DMS114 treated with DMSO at 0.1 percent for 48 hours (cell line): Measurements from ENCODE around the gene SNCAIP.
A peak's percentile ranks its signal among the peaks of the same experiment; 100 is the strongest.

ENCODE experiments used
- DNase-seq: peaks from one replicate; lab custom pipeline; 2025; ENCODE audit not compliant: unreplicated experiment; lab: John Stamatoyannopoulos, UW

The SNCAIP gene

DNA sequence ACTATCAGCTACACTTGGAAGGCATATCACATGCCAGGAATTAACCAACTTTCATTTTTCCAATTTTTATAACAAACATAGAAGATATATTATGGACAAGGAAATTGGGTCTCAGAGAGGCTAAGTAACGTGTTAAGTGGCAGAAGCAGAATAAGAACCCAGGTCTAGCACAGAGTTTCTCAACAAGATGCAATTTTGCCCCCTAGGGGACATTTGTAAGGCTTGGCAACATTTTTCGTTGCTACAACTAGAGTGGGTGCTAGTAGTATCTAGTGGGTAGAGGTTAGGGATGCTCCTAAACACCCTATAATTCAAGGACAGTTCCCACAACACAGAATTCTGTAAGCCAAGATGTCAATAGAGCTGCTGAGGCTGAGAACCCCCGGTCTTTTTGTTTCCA, 180.6 kb downstream of the SNCAIP start:
- DNase-seq: no peak

GRCh38 chr5:122493091-122494021, 181.3 kb downstream of the SNCAIP start:
- DNase-seq: no peak

DNA sequence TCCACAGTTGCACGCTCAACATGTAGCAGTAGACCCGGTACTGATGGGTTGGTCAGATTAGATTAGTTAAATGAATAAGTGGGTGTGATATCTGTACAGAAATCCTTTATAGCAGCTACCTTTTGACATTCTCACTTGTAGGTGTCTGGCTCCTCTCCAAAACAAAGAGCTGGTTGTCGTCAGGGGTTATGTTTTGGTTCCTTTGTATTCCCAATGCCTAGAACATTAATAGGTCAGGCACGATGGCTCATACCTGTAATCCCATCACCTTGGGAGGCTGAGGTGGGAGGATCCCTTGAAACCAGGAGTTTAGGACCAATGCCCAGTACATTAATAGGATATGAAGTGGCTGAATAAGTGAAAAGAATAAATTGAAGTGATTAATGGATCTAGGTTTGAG, 182.1 kb downstream of the SNCAIP start:
- DNase-seq: no peak

DNA sequence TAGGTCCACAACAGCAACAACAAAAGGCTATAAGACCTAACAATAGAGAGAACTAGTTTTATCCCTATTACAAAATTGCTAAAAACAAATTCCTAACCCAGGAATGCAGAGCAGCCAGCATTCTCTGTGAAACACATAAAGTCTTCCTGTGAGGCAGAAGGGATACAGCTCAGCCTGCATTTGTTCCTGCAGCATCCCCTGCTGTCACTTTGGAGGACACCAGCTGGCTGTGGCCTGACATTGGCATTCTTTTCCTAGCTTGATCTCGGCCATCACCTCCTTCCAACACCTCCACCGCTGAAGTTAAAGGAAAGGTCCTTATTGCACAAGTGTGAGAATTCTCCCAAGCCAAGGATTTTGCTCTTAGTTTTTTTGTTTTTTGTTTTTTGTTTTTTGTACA, 186.1 kb downstream of the SNCAIP start:
- DNase-seq: no peak

- DNase-seq: no peak
These were observed 187.5 kb downstream of the SNCAIP start for GRCh38 chr5:122499585-122499984.

GRCh38 chr5:122500245-122501088, 188.4 kb downstream of the SNCAIP start:
- DNase-seq: peak; percentile 71

DNA sequence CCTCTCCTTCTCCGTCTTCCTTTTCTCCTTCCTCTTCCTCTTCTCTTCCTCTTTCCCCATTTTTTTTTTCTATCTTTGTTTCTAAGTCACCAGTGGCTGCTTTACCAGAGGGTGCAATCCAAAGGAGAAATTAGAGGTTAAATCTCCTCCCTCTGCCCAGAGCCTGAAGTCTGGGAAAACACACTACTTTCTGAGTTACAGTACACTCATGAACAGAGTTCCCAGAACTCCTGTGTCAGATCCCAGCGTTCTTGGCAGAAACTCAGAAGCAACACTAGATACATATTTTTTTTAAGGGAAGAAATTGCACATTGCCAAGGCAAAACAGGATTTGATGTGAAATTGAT, 189.0 kb downstream of the SNCAIP start:
- no peak for DNase-seq

DNA sequence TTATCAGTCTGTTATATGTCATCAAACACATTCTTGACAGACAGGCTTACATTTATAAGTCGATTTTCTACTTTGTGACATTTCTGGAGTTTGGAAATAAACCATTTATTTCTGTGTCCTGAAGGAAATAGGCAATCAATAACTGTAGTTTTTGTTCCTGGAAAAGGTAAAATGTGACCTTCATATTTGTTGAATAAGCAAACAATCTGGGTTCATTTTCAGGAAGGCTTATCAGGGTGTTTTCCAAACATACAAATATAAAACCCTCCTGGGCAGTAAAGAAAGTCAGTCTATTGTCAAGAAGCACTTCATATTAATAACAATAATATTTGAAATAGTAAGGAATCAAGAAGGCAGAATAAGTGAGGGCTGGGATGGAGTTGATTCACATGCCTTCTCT, 195.0 kb downstream of the SNCAIP start:
- DNase-seq: no peak

GRCh38 chr5:122507581-122507980, 195.5 kb downstream of the SNCAIP start:
- no peak for DNase-seq

- DNase-seq: no peak
These were observed 196.6 kb downstream of the SNCAIP start for GRCh38 chr5:122508623-122509022.
